H1 (cell line): Measurements from ENCODE around the gene IKZF3. TPM values are rescaled to one million over a fixed set of nuclear protein-coding genes. Genes with fewer than 3 reads are reported as not detected.

ENCODE experiments used
- CBX8 ChIP-seq: fragments of 300-800, 300-1000 bp; sonication (generic); IDR thresholded peaks from 2 replicates; pipeline ENCODE4 v1.7.1; 2016; ENCODE audit warnings: low read depth, low read length, borderline replicate concordance
- KDM4A ChIP-seq: IDR thresholded peaks from one replicate; pipeline ENCODE4 v1.7.1; 2012; ENCODE audit warnings: low read depth, mild to moderate bottlenecking, moderate library complexity, low read length, inconsistent platforms; ENCODE audit not compliant: severe bottlenecking
- polyA plus RNA-seq, 7 experiments: library from polyadenylated mRNA; depleted of rRNA in 3 of 7; stranded (reverse) in 5 of 7; unstranded in 2 of 7; fragments of >200 nt in 5 of 7; fragments of 200-250 nt in 2 of 7; gene quantifications; 1 replicate in 5 of 7; 2 replicates in 1 of 7; 4 replicates in 1 of 7; pipeline versions ENCODE4 v1.2.1 to v1.2.3, GENCODE V29; 2011 to 2013; ENCODE audit warnings: missing spikeins in 2 of 7, mixed read lengths in 2 of 7
- total RNA-seq: library from RNA; stranded (reverse); fragmentation: NEBNext Ultra II Directional; extraction: Animal tissue kit (Norgen Biotek cat#: 25700); gene quantifications from 2 replicates; pipeline ENCODE4 v1.2.1, GENCODE V29; 2021
- TF ChIP-seq, protein P1 (sequence below): IDR thresholded peaks from 2 replicates; pipeline ENCODE4 v1.6.1; 2012; ENCODE audit warnings: inconsistent platforms

The IKZF3 gene
- total and polyA plus RNA-seq, 2 of the 8 experiments (the other 6 are each of a cell fraction or from before 2014, with no cell fraction given), result 0.23 to 0.56 TPM

DNA sequence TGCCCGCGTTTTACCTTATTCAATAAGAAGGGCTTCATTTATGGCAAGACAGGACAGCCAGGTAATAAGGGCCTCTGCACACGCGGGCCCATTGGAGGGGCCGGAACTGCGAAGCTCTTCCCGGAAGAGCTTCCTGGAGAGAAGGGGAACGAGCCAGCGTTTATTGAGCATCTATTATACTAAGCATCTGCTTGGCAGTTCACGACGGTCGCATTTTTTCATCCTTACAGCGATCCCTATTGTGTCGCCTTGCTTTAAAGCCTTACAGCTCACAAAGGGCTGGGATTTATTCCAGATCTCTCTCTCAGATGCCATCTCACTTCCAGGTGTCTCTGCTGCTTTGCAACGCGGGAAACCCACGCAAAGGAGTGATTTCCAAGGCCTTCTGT is 4.4 kb upstream of the IKZF3 start (continued):
- TF ChIP-seq CBX8 (no peak), KDM4A (no peak)
- TF ChIP-seq, protein P1, sequence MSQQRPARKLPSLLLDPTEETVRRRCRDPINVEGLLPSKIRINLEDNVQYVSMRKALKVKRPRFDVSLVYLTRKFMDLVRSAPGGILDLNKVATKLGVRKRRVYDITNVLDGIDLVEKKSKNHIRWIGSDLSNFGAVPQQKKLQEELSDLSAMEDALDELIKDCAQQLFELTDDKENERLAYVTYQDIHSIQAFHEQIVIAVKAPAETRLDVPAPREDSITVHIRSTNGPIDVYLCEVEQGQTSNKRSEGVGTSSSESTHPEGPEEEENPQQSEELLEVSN, result no peak
